Measurements from ENCODE around the gene CSHL1.

DNA sequence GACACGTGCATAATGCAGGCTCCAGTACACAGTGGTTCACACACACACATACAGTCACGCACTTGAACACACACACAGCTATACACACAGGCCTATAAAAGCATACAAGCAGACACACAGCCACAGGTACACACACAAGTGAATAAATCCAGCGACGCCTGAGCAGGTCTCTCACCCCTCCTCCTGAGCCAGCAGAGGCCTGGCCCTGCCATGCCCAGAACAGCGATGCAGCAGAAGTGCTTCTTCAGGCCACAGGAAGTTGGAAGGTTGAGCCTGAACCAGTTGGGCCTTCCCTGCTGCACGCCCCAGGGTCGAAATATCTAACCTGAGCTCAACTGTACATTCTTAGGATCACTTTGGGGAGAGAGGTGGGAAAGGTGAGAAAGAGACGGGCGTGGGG is 28.3 kb upstream of the CSHL1 start:
- TF ChIP-seq, protein P1, sequence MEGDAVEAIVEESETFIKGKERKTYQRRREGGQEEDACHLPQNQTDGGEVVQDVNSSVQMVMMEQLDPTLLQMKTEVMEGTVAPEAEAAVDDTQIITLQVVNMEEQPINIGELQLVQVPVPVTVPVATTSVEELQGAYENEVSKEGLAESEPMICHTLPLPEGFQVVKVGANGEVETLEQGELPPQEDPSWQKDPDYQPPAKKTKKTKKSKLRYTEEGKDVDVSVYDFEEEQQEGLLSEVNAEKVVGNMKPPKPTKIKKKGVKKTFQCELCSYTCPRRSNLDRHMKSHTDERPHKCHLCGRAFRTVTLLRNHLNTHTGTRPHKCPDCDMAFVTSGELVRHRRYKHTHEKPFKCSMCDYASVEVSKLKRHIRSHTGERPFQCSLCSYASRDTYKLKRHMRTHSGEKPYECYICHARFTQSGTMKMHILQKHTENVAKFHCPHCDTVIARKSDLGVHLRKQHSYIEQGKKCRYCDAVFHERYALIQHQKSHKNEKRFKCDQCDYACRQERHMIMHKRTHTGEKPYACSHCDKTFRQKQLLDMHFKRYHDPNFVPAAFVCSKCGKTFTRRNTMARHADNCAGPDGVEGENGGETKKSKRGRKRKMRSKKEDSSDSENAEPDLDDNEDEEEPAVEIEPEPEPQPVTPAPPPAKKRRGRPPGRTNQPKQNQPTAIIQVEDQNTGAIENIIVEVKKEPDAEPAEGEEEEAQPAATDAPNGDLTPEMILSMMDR (IDR thresholded peaks at IDR 0.05), result no peak
- TF ChIP-seq POLR2AphosphoS5 (IDR thresholded peaks at IDR 0.05), result no peak

Measured in suprapubic skin (tissue), 3 donors.